H9 (cell line): ENCODE data around the gene ANKRD17. TPM values are rescaled to one million over a fixed set of nuclear protein-coding genes. Genes with fewer than 3 reads are reported as not detected.

Source experiments
- DNase-seq: peaks from one replicate; pipeline ENCODE4 v3.0.0-alpha.2; 2017
- H2AFZ ChIP-seq: one replicate; pipeline ENCODE4 v1.6.1; 2013; ENCODE audit warnings: mild to moderate bottlenecking, low read length, control low read depth, moderate library complexity
- H2AK5ac ChIP-seq: 2 replicates; pipeline ENCODE4 v1.6.1; 2013; ENCODE audit warnings: low read length, control low read depth, mixed read lengths; ENCODE audit not compliant: insufficient read length
- H2BK120ac ChIP-seq: one replicate; pipeline ENCODE4 v1.6.1; 2013; ENCODE audit warnings: low read depth, mild to moderate bottlenecking, low read length, control low read depth, inconsistent platforms; ENCODE audit not compliant: poor library complexity, severe bottlenecking
- H2BK12ac ChIP-seq: 2 replicates; pipeline ENCODE4 v1.6.1; 2013; ENCODE audit warnings: low read length, control low read depth, mixed read lengths, low read depth; ENCODE audit not compliant: insufficient read length
- H2BK15ac ChIP-seq: 2 replicates; pipeline ENCODE4 v1.6.1; 2013; ENCODE audit warnings: low read depth, low read length, control low read depth
- H2BK20ac ChIP-seq: one replicate; pipeline ENCODE4 v1.6.1; 2013; ENCODE audit warnings: low read depth, mild to moderate bottlenecking, low read length, control low read depth, inconsistent platforms; ENCODE audit not compliant: poor library complexity, severe bottlenecking
- H2BK5ac ChIP-seq: 2 replicates; pipeline ENCODE4 v1.6.1; 2013; ENCODE audit warnings: low read length, control low read depth, mixed read lengths; ENCODE audit not compliant: insufficient read length
- H3K14ac ChIP-seq: 2 replicates; pipeline ENCODE4 v1.6.1; 2013; ENCODE audit warnings: low read length, control low read depth; ENCODE audit not compliant: insufficient read depth
- H3K18ac ChIP-seq: 2 replicates; pipeline ENCODE4 v1.6.1; 2013; ENCODE audit warnings: low read depth, mild to moderate bottlenecking, mixed read lengths, low read length, control low read depth; ENCODE audit not compliant: insufficient read length
- H3K23ac ChIP-seq: 2 replicates; pipeline ENCODE4 v1.6.1; 2013; ENCODE audit warnings: low read length, control low read depth, mixed read lengths, low read depth; ENCODE audit not compliant: insufficient read length
- H3K23me2 ChIP-seq: 2 replicates; pipeline ENCODE4 v1.6.1; 2013; ENCODE audit warnings: low read depth, mild to moderate bottlenecking, mixed read lengths, low read length, control low read depth; ENCODE audit not compliant: insufficient read length, poor library complexity, severe bottlenecking
- H3K27ac ChIP-seq: 2 replicates; pipeline ENCODE4 v1.5.1; 2013; ENCODE audit warnings: low read length, control low read depth, mixed read lengths, low read depth; ENCODE audit not compliant: insufficient read length
- H3K27me3 ChIP-seq: 2 replicates; pipeline ENCODE4 v1.6.1; 2013; ENCODE audit warnings: low read length, control low read depth, inconsistent platforms; ENCODE audit not compliant: insufficient read depth
- H3K4ac ChIP-seq: 2 replicates; pipeline ENCODE4 v1.6.1; 2013; ENCODE audit warnings: low read depth, mild to moderate bottlenecking, control low read depth, inconsistent platforms, low read length, moderate library complexity
- H3K4me1 ChIP-seq: 2 replicates; pipeline ENCODE4 v1.6.1; 2013; ENCODE audit warnings: low read length, control low read depth, inconsistent platforms; ENCODE audit not compliant: insufficient read depth
- H3K4me2 ChIP-seq: 2 replicates; pipeline ENCODE4 v1.6.1; 2013; ENCODE audit warnings: low read length, control low read depth, mixed read lengths; ENCODE audit not compliant: insufficient read length, insufficient read depth
- H3K56ac ChIP-seq: 2 replicates; pipeline ENCODE4 v1.6.1; 2013; ENCODE audit warnings: low read depth, mild to moderate bottlenecking, mixed read lengths, low read length, control low read depth; ENCODE audit not compliant: insufficient read length
- H3K79me1 ChIP-seq: 2 replicates; pipeline ENCODE4 v1.6.1; 2013; ENCODE audit warnings: low read depth, mild to moderate bottlenecking, moderate library complexity, low read length, control low read depth, inconsistent platforms; ENCODE audit not compliant: insufficient read depth, poor library complexity, severe bottlenecking
- H3K79me2 ChIP-seq: 2 replicates; pipeline ENCODE4 v1.6.1; 2013; ENCODE audit warnings: low read length, control low read depth, inconsistent platforms; ENCODE audit not compliant: insufficient read depth
- H3K9ac ChIP-seq: 2 replicates; pipeline ENCODE4 v1.6.1; 2013; ENCODE audit warnings: low read length, control low read depth, mixed read lengths; ENCODE audit not compliant: insufficient read length; ENCODE audit errors: extremely low read depth
- H3K9me3 ChIP-seq: one replicate; pipeline ENCODE4 v1.6.1; 2013; ENCODE audit warnings: low read depth, low read length, inconsistent platforms; ENCODE audit not compliant: control insufficient read depth
- H3T11ph ChIP-seq: one replicate; pipeline ENCODE4 v1.6.1; 2013; ENCODE audit warnings: mild to moderate bottlenecking, low read length, control low read depth, inconsistent platforms
- H4K20me1 ChIP-seq: one replicate; pipeline ENCODE4 v1.6.1; 2013; ENCODE audit not compliant: control insufficient read depth, insufficient read length, insufficient read depth
- H4K5ac ChIP-seq: 2 replicates; pipeline ENCODE4 v1.6.1; 2013; ENCODE audit warnings: low read depth, mild to moderate bottlenecking, mixed read lengths, low read length, control low read depth; ENCODE audit not compliant: insufficient read length
- H4K8ac ChIP-seq: replicated peaks from 2 replicates; pipeline ENCODE4 v1.6.1; 2013; ENCODE audit warnings: low read length, control low read depth, mixed read lengths, low read depth; ENCODE audit not compliant: insufficient read length
- H4K91ac ChIP-seq: 2 replicates; pipeline ENCODE4 v1.6.1; 2013; ENCODE audit warnings: low read depth, mild to moderate bottlenecking, moderate library complexity, mixed read lengths, low read length, control low read depth; ENCODE audit not compliant: insufficient read length
- H3K27ac Mint-ChIP-seq, 3 experiments: 2 replicates in 2 of 3; 3 replicates in 1 of 3; pipeline ENCODE4 v1.8.0; 2020 to 2021; ENCODE audit warnings: mixed read lengths in 3 of 3, mild to moderate bottlenecking in 1 of 3, moderate library complexity in 1 of 3
- H3K27me3 Mint-ChIP-seq: 2 replicates; pipeline ENCODE4 v1.8.0; 2021; ENCODE audit warnings: low read depth, mild to moderate bottlenecking, moderate library complexity, mixed read lengths
- H3K36me3 Mint-ChIP-seq, 3 experiments: 2 replicates in 2 of 3; 3 replicates in 1 of 3; pipeline ENCODE4 v1.8.0; 2020 to 2021; ENCODE audit warnings: low read depth in 3 of 3, mixed read lengths in 3 of 3; ENCODE audit not compliant: insufficient read depth in 1 of 3
- H3K4me1 Mint-ChIP-seq, 2 experiments: 2 replicates each; pipeline ENCODE4 v1.8.0; 2020; ENCODE audit warnings: mixed read lengths in 2 of 2
- H3K4me3 Mint-ChIP-seq, 2 experiments: 2 replicates in 1 of 2; 3 replicates in 1 of 2; pipeline ENCODE4 v1.8.0; 2020 to 2021; ENCODE audit warnings: mild to moderate bottlenecking in 2 of 2, mixed read lengths in 2 of 2, moderate library complexity in 1 of 2
- H3K9me3 Mint-ChIP-seq, 2 experiments: 2 replicates in 1 of 2; 3 replicates in 1 of 2; pipeline ENCODE4 v1.8.0; 2020; ENCODE audit warnings: mild to moderate bottlenecking in 2 of 2, mixed read lengths in 2 of 2, moderate library complexity in 1 of 2
- WGBS: extraction: QIAGEN DNeasy Blood & Tissue Kit; methylation state at CpG from one replicate; pipeline ENCODE4 v1.1.7; 2013; ENCODE audit warnings: missing lambda C conversion rate, low lambda C conversion rate, mixed read lengths; ENCODE audit not compliant: insufficient read length; ENCODE audit errors: extremely low coverage; 5-methylcytosine and 5-hydroxymethylcytosine counted together
- total RNA-seq: library from RNA; stranded (reverse); gene quantifications from 2 replicates; pipeline ENCODE4 v1.2.1, GENCODE V29; 2021
- TF ChIP-seq, protein P1 (sequence below): fragments of 200-600 bp; sonication (generic); conservative IDR thresholded peaks from 3 replicates; pipeline ENCODE4 v1.8.0; 2021; ENCODE audit warnings: antibody characterized with exemption, mild to moderate bottlenecking

Gene ANKRD17
- total RNA-seq, 1 experiment from 2014 or later, result 82.4 TPM

DNA sequence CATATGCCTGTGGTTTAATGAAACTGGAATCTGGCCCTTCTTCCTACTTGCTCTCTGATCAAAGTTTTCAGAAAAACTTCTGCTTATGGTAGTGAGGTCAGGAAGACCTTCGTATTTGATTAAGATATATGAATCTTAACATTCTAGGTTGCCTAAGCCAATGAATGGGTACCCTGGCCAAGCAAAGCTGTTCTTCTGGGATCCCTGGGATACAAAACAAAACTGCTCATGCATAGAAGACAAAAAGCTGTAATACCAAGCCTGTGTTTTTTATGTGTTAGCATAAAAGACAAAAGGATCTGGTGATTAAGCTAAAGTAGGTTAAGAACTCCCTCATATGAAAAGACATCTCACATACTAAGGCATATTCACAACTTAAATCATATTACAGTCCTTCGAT is 21.6 kb downstream of the ANKRD17 start:
- H3K36me3 Mint-ChIP-seq, result peaks cover 12 to 26% (median 23%) of the 10 kb centered on the region in 3 experiments; a peak in 6 of 7 replicates
- no peak overlapping the region for H2AFZ ChIP-seq
- TF ChIP-seq, protein P1, sequence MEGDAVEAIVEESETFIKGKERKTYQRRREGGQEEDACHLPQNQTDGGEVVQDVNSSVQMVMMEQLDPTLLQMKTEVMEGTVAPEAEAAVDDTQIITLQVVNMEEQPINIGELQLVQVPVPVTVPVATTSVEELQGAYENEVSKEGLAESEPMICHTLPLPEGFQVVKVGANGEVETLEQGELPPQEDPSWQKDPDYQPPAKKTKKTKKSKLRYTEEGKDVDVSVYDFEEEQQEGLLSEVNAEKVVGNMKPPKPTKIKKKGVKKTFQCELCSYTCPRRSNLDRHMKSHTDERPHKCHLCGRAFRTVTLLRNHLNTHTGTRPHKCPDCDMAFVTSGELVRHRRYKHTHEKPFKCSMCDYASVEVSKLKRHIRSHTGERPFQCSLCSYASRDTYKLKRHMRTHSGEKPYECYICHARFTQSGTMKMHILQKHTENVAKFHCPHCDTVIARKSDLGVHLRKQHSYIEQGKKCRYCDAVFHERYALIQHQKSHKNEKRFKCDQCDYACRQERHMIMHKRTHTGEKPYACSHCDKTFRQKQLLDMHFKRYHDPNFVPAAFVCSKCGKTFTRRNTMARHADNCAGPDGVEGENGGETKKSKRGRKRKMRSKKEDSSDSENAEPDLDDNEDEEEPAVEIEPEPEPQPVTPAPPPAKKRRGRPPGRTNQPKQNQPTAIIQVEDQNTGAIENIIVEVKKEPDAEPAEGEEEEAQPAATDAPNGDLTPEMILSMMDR, result no peak

More for the DNA sequence above, 21.6 kb downstream of the ANKRD17 start:
- Histone ChIP-seq H3K4ac (no peak overlapping the region), H2BK5ac (no peak overlapping the region), H4K91ac (no peak overlapping the region), H3K56ac (no peak overlapping the region), H4K20me1 (no peaks in the 10 kb centered on the region), H3T11ph (no peak overlapping the region), H2BK120ac (no peak overlapping the region), H4K8ac (no peak overlapping the region), H3K4me2 (no peak overlapping the region), H4K5ac (no peak overlapping the region), H2AK5ac (no peak overlapping the region), H2BK15ac (no peak overlapping the region), H3K9ac (no peak overlapping the region), H3K18ac (no peak overlapping the region), H3K79me2 (peaks cover 12% of the 10 kb centered on the region; the same call in 1 of the 2 replicates), H3K79me1 (peaks cover 7% of the 10 kb centered on the region), H3K9me3 (no peaks in the 10 kb centered on the region), H3K23ac (no peak overlapping the region), H2BK20ac (no peak overlapping the region), H3K27me3 (no peaks in the 10 kb centered on the region), H2BK12ac (no peak overlapping the region), H3K23me2 (no peaks in the 10 kb centered on the region), H3K4me1 (no peaks in the 10 kb centered on the region), H3K14ac (no peak overlapping the region), H3K27ac (no peak overlapping the region)
- Mint-ChIP-seq H3K4me1 (peaks cover 11 to 12% of the 10 kb centered on the region in 2 experiments), H3K4me3 (no peak overlapping the region), H3K27me3 (no peaks in the 10 kb centered on the region), H3K9me3 (no peaks in the 10 kb centered on the region), H3K27ac (peak overlapping the region; percentile 7 to 67 (median 38); a peak in 6 of 7 replicates)
- no peak for DNase-seq
- no CpG with 5 or more reads among the region's 2 CpGs for WGBS
